ENCODE results near the gene OR14C36.
"Not testable (repeated sequence)": the region's sequence is repeated elsewhere in the genome, so short reads cannot be mapped to it uniquely, and the experiment has no call there.

OR14C36 gene, protein sequence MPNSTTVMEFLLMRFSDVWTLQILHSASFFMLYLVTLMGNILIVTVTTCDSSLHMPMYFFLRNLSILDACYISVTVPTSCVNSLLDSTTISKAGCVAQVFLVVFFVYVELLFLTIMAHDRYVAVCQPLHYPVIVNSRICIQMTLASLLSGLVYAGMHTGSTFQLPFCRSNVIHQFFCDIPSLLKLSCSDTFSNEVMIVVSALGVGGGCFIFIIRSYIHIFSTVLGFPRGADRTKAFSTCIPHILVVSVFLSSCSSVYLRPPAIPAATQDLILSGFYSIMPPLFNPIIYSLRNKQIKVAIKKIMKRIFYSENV

DNA sequence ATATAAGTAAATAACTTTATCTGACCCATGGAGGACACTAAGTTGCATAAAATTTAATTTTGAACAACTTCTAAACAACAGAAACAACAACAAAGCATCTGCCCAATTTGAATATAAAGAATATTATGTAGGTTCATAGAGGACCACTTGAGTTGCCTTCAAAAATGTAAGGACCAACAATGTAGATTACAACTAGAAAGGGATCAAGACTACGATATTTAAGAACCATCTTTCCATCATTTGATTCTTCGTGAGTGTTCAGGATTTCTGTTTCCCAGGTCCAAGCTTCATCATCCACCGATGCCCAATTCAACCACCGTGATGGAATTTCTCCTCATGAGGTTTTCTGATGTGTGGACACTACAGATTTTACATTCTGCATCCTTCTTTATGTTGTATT lies at the start of gene OR14C36:
Gene OR14C36, plus strand, starts transcription at position 301 of the 400 bp plus-strand sequence. Its CDS starts 0 bp downstream, at position 301.
- DNase-seq: no peak

DNA sequence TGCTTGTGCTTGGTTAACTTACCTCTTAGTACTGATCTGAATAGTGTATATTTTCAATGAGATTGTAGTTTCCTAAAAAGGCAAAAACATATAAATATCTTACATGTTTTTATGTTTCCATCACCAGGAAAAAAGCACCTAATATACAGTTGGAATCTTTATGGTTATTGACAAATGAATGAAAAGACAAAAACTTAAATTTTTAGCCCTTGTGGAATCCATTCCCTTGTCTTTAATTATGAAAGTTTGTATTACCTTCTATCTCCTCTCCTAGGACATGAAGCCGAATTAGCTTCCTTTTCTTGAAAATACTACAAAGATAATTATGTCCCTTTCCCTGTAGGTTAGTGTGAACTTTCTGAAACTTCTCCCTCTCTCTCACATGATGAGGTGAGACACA lies 45.3 kb upstream of the OR14C36 start, which contains the start of gene OR2T12:
Gene OR2T12, minus strand, starts transcription at position 101 of the 400 bp plus-strand sequence. CDS start 7,846 bp downstream, outside the sequence.
- DNase-seq: no peak

- not testable (repeated sequence) for DNase-seq
These were observed 42.9 kb upstream of the OR14C36 start for GRCh38 chr1:248305672-248306071.

GRCh38 chr1:248306103-248306502 lies 42.5 kb upstream of the OR14C36 start:
- no peak for DNase-seq

DNA sequence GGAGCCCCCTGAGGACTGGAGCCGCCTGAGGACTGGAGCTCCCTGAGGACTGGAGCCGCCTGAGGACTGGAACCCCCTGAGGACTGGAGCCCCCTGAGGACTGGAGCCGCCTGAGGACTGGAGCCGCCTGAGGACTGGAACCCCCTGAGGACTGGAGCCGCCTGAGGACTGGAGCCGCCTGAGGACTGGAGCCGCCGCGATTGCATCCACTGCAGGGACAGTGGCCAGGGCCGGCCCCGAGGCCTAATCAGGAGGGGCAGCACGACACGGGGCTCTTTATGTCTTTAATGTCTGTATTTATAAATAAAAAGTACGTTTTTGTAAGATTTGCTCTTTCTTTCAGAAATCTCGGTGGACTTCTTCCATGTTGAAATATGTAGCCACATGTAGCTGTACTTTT lies 41.8 kb upstream of the OR14C36 start:
- not testable (repeated sequence) for DNase-seq

- DNase-seq: no peak
These were observed 31.8 kb upstream of the OR14C36 start for GRCh38 chr1:248316796-248317195.

DNA sequence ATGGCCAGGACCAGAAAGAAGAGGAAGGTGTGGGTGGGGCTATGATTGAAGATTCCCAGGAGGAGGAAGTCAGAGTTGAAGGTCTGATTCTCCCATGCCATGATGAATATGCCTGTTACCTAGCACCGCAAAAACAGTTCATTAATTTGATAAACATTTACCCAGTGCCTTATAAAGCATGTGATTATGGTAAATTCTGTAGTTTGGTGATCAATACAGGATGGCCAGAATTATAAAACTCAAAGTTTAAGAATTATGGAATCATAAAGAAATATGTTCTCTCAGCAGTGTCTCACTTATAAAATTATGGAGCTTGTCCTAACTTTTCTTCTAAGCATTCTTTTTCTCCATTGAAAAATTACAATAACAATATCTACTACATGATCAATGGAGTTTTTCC lies 24.1 kb upstream of the OR14C36 start, which contains the start of gene OR2M7:
Gene OR2M7, minus strand, starts transcription at position 101 of the 400 bp plus-strand sequence. Its CDS starts 0 bp downstream, at position 101.
- DNase-seq: no peak

DNA sequence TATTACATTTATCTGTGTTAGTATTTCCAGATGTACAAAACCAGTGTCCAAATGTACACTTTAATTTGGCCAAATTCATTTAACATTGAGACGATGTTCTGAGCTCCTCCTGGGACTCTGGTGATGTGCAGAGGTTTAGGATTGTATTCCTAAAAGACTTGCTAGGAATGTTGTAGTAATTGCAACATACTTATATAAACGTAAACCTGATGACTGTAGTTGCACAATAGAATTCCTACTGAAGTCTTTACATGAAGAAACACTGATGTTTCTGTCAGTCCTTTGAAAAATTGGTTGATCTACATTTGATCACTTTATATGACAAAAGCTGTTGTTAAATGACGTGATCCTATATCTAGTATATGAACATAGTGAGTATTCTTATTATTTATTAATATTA lies 5.1 kb upstream of the OR14C36 start:
- DNase-seq: no peak

DNA sequence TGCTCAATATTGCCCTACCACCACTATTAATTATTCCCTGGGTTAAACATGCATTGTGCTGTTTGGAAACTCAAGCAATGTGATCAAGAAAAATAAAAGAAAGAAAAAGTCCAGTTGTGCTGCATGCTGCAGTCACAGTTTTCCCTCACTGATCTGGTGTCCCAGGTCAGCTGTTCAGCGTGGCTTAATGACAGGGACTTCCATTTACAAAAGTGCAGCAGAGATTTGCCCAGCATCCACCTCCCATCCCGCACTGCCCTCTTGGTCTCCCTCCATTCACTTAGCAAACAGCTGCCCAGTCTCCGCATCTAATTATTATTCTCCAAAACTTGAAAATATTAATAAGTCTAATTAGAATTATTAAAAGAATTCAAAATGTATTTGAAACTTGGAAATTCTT lies 10.8 kb downstream of the OR14C36 start:
- DNase-seq: no peak

- DNase-seq: no peak
These were observed 12.6 kb downstream of the OR14C36 start, which contains the start of gene OR2T4 for GRCh38 chr1:248361121-248361715. Gene OR2T4, plus strand, starts transcription at chr1:248361665. Its CDS starts 0 bp downstream, at chr1:248361665.

DNA sequence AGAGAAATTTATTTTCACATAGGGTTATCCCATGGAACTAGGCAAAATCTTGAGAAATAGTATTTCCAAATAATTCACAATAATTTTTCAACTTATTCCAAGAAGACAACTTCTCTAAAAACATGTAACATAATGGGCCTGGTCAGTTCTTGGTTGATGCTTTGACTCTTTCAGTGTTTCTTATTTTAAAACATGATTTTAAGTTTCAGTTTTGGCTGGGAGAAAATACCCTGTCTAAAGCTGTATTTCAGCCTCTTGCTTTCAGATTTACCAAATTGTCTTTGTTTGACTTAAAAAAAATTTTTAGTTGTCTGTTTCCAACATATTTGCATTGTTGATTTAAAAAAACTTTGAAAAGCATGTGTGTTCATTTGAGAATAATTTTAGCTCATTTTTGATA lies 18.0 kb downstream of the OR14C36 start:
- DNase-seq: no peak

GRCh38 chr1:248372394-248372793 lies 23.8 kb downstream of the OR14C36 start:
- peak; percentile 4 for DNase-seq

DNA sequence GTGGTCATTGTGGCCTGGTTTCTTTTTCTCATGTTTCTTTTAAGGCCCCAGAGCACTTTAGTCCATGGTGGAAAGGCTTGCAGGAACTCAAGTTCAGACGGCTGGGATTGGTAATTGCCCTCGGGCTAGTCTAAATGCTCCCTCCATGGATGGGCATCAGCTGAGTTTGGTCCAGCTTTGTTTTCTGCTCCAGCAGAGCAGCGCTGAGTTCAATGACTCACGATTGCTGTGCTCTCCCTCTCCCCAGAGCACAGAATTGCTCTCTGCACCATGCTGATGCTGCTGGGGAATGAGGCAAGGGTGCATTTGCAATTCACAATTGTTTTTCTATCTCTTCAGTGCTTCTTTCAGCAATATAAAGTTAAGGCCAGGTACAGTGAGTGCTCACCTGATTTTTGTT lies 25.2 kb downstream of the OR14C36 start:
- no peak for DNase-seq

DNA sequence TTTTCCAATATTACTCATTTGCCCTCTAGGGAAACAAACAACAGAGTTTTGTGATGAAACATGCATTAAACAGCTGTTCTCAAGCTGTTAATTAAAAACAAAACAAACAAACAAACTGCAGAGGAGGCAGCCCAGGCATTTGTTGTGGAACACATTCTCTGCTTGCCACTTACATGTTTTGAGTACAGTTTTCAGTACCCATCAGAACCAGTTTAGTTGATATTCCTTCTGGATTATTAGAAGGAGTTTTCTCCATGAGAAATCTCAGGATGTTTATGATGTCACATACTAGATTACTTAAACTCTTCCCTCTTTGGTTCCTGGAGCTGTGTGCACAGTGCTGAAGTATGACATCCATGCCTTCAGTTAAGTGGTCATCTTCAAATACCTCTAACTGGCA lies 26.9 kb downstream of the OR14C36 start, which contains the start of gene OR2T6:
Gene OR2T6, plus strand, starts transcription at position 301 of the 400 bp plus-strand sequence. CDS start 11,863 bp downstream, outside the sequence.
- no peak for DNase-seq

GRCh38 chr1:248376916-248377315 lies 28.3 kb downstream of the OR14C36 start:
- no peak for DNase-seq

DNA sequence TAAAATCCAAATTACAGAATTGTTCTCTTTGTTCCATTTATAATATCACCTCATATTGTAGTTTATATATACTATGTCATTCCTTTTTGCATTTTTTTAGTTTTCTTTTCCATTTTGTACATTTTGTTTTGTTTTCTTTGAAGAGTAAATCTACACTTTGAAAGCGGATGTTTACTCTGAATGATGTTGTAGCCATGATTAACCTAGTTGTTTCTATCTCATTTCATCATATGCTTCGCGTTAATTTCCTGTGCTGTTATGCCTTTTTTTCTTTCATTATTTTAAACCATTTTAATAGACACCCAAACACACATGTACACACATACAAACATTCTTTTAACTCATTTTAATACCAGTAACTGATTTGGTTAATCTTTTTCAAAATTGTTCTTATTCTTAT lies 32.3 kb downstream of the OR14C36 start:
- no peak for DNase-seq

- no peak for DNase-seq
These were observed 39.9 kb downstream of the OR14C36 start for GRCh38 chr1:248388426-248388825.

GRCh38 chr1:248393050-248393449 lies 44.5 kb downstream of the OR14C36 start:
- DNase-seq: no peak

All from activated CD4-positive, alpha-beta T cell treated with anti-CD3 and anti-CD28 coated beads for 48 hours (primary cell).